ENCODE measurements around the gene OPCML. TPM values are rescaled to one million over a fixed set of nuclear protein-coding genes. Genes with fewer than 3 reads are reported as not detected.

Gene OPCML
- total and polyA plus RNA-seq, 2 donors (not counting 1 experiment from before 2014, with no cell fraction given) = not detected

DNA sequence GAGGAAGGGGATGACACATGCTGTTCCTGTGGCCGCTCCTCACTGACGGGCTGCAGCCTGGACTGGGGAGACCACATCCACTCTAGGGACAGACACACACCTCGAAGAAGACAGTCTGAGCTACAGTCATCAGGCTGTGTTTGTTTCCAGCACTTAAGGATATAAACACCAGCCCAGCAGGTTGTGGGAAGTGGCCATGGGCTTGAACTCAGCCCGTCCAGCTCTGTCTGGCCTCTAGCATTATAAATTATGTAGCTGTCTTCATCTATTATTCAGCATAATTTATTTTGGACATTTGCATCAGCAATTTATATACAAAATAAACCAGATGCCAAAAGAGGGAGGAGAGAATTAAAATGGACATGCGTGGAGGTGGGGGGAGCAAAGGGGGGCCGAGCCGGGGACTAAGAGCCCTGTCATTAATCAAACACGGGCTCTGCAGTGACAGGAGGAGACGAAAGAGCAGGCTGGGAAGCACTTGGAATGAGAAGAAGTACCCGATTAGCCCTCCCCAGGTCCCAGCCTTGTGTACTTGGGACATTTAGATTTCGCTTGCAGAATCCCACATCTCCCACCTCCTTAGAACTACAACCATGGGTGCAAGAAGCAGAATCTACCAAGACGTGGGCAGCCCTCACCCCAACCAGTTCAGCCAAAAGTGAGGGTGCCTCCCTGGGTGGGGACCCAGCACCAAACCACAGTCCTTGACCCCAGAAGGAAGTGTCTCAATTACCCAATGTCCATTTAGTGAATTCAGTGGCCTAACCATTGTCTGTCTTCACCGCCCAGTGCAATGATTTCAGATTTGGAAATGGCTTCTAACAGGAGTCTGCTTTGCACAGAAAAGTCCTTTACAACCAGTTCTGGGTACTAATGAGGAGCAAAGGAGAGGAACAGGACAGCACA lies 309.6 kb downstream of the OPCML start:
- POLR2A ChIA-PET = no interaction called here
- no peak overlapping the region for H3K4me2 ChIP-seq (replicated peaks; ENCODE audit: low read depth, low read length, poor library complexity, severe bottlenecking)
- H3K4me3 ChIP-seq (ENCODE audit: control extremely low read depth in 1 of 5, extremely low read depth in 1 of 5, insufficient read depth in 1 of 5, low read depth in 2 of 5, low read length in 4 of 5) = no peak overlapping the region
- no peak overlapping the region for H3K27ac Mint-ChIP-seq
- DNase-seq (no peak), ATAC-seq (ENCODE audit: low read depth) (no peak)
- H3K27me3 Mint-ChIP-seq = no peaks in the 10 kb centered on the region
- 62% methylated on average over 8 of the region's 13 CpGs for WGBS (ENCODE audit: insufficient coverage)
- CTCF ChIA-PET = no interaction called here
- TF ChIP-seq, protein P1, sequence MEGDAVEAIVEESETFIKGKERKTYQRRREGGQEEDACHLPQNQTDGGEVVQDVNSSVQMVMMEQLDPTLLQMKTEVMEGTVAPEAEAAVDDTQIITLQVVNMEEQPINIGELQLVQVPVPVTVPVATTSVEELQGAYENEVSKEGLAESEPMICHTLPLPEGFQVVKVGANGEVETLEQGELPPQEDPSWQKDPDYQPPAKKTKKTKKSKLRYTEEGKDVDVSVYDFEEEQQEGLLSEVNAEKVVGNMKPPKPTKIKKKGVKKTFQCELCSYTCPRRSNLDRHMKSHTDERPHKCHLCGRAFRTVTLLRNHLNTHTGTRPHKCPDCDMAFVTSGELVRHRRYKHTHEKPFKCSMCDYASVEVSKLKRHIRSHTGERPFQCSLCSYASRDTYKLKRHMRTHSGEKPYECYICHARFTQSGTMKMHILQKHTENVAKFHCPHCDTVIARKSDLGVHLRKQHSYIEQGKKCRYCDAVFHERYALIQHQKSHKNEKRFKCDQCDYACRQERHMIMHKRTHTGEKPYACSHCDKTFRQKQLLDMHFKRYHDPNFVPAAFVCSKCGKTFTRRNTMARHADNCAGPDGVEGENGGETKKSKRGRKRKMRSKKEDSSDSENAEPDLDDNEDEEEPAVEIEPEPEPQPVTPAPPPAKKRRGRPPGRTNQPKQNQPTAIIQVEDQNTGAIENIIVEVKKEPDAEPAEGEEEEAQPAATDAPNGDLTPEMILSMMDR (IDR thresholded peaks at IDR 0.05) = no peak
- TF ChIP-seq EZH2 (IDR thresholded peaks at IDR 0.05; ENCODE audit: borderline replicate concordance, insufficient read depth, low read depth, low read length, poor library complexity, severe bottlenecking) = no peak
- no peaks in the 10 kb centered on the region for H3K4me1 ChIP-seq (ENCODE audit: control insufficient read depth in 2 of 2, insufficient read depth in 2 of 2, low read length in 2 of 2)
- H3K9me3 ChIP-seq (ENCODE audit: control extremely low read depth in 1 of 3, control insufficient read depth in 2 of 3, insufficient read depth in 1 of 3, low read length in 2 of 3) = peaks cover 0 to 8% (median 0%) of the 10 kb centered on the region in 3 donors
- H3K36me3 ChIP-seq (replicated peaks in 1 of 2; ENCODE audit: control extremely low read depth in 1 of 2, control insufficient read depth in 1 of 2, extremely low read depth in 1 of 2, insufficient read depth in 2 of 2, low read length in 1 of 2) = no peaks in the 10 kb centered on the region
- intact Hi-C loops (cut with micrococcal nuclease) = no loop called here
- H4K20me1 ChIP-seq (ENCODE audit: control insufficient read depth, insufficient read depth, low read length, poor library complexity, severe bottlenecking) = no peaks in the 10 kb centered on the region
- H3K27ac ChIP-seq (ENCODE audit: low read length in 2 of 2) = no peak overlapping the region
- H3K79me2 ChIP-seq (ENCODE audit: control insufficient read depth, insufficient read depth, low read length) = no peaks in the 10 kb centered on the region
- no peaks in the 10 kb centered on the region for H3K27me3 ChIP-seq (replicated peaks in 1 of 4; ENCODE audit: control extremely low read depth in 1 of 4, control insufficient read depth in 3 of 4, insufficient read depth in 4 of 4, low read length in 3 of 4)
- H3K9ac ChIP-seq (ENCODE audit: low read length) = no peak overlapping the region
- no peak overlapping the region for H3K4me3 Mint-ChIP-seq
- H3K4me1 Mint-ChIP-seq = no peaks in the 10 kb centered on the region
- H3K9me3 Mint-ChIP-seq (ENCODE audit: insufficient read depth) = no peaks in the 10 kb centered on the region
- no peak overlapping the region for H2AFZ ChIP-seq (ENCODE audit: insufficient read depth, low read depth, low read length, poor library complexity, severe bottlenecking)

DNA sequence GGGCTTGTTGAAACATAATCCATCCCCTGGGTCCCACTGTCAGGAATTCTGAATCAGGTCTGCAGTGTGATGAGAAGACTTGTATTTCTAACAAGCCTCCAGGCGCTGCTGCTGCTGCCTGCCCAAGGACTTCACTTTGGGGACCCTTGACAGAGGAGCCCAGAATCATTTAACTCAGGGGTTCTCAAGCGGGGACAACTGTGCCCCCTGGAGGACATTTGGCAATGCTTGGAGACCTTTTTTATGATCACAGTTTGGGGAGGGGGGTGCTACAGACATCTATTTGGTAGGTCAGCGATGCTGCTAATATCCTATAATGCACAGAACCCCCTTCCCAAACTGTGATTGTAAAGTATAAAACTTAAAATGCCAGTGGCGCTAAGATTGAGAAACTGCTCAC lies 312.8 kb downstream of the OPCML start:
- Histone ChIP-seq H3K9ac (ENCODE audit: low read length) (no peak overlapping the region), H3K4me1 (ENCODE audit: control insufficient read depth in 2 of 2, insufficient read depth in 2 of 2, low read length in 2 of 2) (no peaks in the 10 kb centered on the region), H3K79me2 (ENCODE audit: control insufficient read depth, insufficient read depth, low read length) (no peaks in the 10 kb centered on the region), H3K27ac (ENCODE audit: low read length in 2 of 2) (no peak overlapping the region), H3K4me2 (replicated peaks; ENCODE audit: low read depth, low read length, poor library complexity, severe bottlenecking) (no peak overlapping the region), H3K36me3 (replicated peaks in 1 of 2; ENCODE audit: control extremely low read depth in 1 of 2, control insufficient read depth in 1 of 2, extremely low read depth in 1 of 2, insufficient read depth in 2 of 2, low read length in 1 of 2) (no peaks in the 10 kb centered on the region), H3K9me3 (ENCODE audit: control extremely low read depth in 1 of 3, control insufficient read depth in 2 of 3, insufficient read depth in 1 of 3, low read length in 2 of 3) (peaks cover 0 to 3% (median 0%) of the 10 kb centered on the region in 3 donors), H2AFZ (ENCODE audit: insufficient read depth, low read depth, low read length, poor library complexity, severe bottlenecking) (no peak overlapping the region), H3K27me3 (replicated peaks in 1 of 4; ENCODE audit: control extremely low read depth in 1 of 4, control insufficient read depth in 3 of 4, insufficient read depth in 4 of 4, low read length in 3 of 4) (no peaks in the 10 kb centered on the region), H3K4me3 (ENCODE audit: control extremely low read depth in 1 of 5, extremely low read depth in 1 of 5, insufficient read depth in 1 of 5, low read depth in 2 of 5, low read length in 4 of 5) (no peak overlapping the region), H4K20me1 (ENCODE audit: control insufficient read depth, insufficient read depth, low read length, poor library complexity, severe bottlenecking) (no peaks in the 10 kb centered on the region)
- intact Hi-C loops (cut with micrococcal nuclease) = no loop called here
- H3K4me1 Mint-ChIP-seq = no peaks in the 10 kb centered on the region
- ChIA-PET CTCF (no interaction called here), POLR2A (no interaction called here)
- 75% methylated on average over 3 of the region's 4 CpGs for whole genome bisulfite sequencing (ENCODE audit: insufficient coverage)
- TF ChIP-seq, protein P1 (IDR thresholded peaks at IDR 0.05) = no peak
- TF ChIP-seq EZH2 (IDR thresholded peaks at IDR 0.05; ENCODE audit: borderline replicate concordance, insufficient read depth, low read depth, low read length, poor library complexity, severe bottlenecking) = no peak
- no peak overlapping the region for H3K27ac Mint-ChIP-seq
- ATAC-seq (ENCODE audit: low read depth) (no peak), DNase-seq (no peak)
- no peaks in the 10 kb centered on the region for H3K9me3 Mint-ChIP-seq (ENCODE audit: insufficient read depth)
- peaks cover 6% of the 10 kb centered on the region for H3K27me3 Mint-ChIP-seq
- no peak overlapping the region for H3K4me3 Mint-ChIP-seq
